ENCODE measurements around the gene BAAT. TPM values are rescaled to one million over a fixed set of nuclear protein-coding genes. Genes with fewer than 3 reads are reported as not detected.
A peak's percentile ranks its signal among the peaks of the same experiment; 100 is the strongest.

Gene BAAT
- total RNA-seq, 1 donor from 2014 or later = 8.9 TPM

DNA sequence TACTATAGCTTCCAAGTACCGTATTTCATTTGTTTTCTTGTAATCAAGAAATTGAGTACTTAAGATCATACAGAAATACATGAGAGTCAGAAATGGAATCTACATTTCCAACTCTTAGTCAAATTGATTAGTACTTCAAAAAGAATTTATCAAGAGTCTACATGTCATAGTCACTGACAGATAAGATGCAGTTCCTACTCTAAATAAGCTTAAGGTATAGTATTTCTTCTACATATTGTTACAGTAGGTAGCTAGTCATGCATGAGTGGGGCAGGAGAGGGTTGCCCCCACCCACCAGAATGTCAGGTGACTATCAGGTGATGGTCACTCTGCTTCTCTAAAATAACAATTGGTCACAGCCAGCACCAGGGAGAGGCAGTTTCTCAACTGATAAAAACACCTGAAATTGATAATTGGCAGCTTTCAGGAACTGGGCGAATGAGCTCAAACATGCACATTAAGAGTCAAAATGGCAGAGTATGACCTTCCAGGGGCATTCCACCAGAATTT lies 2.9 kb downstream of the BAAT start:
- Mint-ChIP-seq H3K4me1 (ENCODE audit: low read depth, unreplicated experiment) (peaks cover 29% of the 10 kb centered on the region), H3K27me3 (ENCODE audit: low read depth, unreplicated experiment) (no peaks in the 10 kb centered on the region), H3K27ac (ENCODE audit: unreplicated experiment) (no peak overlapping the region), H3K9me3 (ENCODE audit: unreplicated experiment) (peaks cover 14% of the 10 kb centered on the region), H3K36me3 (ENCODE audit: low read depth, unreplicated experiment) (peaks cover 10% of the 10 kb centered on the region), H3K4me3 (ENCODE audit: unreplicated experiment) (peak overlapping the region; percentile 84)
- H3K79me2 ChIP-seq (ENCODE audit: insufficient read depth, low read length) = no peaks in the 10 kb centered on the region
- no peak for TF ChIP-seq EZH2 (IDR thresholded peaks at IDR 0.05; ENCODE audit: insufficient read depth, low read length)
- TF ChIP-seq, protein P1, sequence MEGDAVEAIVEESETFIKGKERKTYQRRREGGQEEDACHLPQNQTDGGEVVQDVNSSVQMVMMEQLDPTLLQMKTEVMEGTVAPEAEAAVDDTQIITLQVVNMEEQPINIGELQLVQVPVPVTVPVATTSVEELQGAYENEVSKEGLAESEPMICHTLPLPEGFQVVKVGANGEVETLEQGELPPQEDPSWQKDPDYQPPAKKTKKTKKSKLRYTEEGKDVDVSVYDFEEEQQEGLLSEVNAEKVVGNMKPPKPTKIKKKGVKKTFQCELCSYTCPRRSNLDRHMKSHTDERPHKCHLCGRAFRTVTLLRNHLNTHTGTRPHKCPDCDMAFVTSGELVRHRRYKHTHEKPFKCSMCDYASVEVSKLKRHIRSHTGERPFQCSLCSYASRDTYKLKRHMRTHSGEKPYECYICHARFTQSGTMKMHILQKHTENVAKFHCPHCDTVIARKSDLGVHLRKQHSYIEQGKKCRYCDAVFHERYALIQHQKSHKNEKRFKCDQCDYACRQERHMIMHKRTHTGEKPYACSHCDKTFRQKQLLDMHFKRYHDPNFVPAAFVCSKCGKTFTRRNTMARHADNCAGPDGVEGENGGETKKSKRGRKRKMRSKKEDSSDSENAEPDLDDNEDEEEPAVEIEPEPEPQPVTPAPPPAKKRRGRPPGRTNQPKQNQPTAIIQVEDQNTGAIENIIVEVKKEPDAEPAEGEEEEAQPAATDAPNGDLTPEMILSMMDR (IDR thresholded peaks at IDR 0.05; ENCODE audit: insufficient read depth, low read depth, low read length) = no peak
- H3K4me3 ChIP-seq (ENCODE audit: insufficient read depth, low read depth, low read length) = no peak overlapping the region
- FAIRE-seq (no peak), DNase-seq (ENCODE audit: low read depth) (no peak)
- H3K27me3 ChIP-seq (ENCODE audit: insufficient read depth, low read length) = no peaks in the 10 kb centered on the region
- no peak overlapping the region for H3K4me2 ChIP-seq (ENCODE audit: low read length)
- no peak overlapping the region for H2AFZ ChIP-seq (ENCODE audit: low read depth, low read length)
- no peaks in the 10 kb centered on the region for H3K4me1 ChIP-seq (ENCODE audit: insufficient read depth, low read length)
- no peaks in the 10 kb centered on the region for H3K36me3 ChIP-seq (ENCODE audit: insufficient read depth, low read length)
- no peak overlapping the region for H3K9ac ChIP-seq (ENCODE audit: low read length)
- H3K9me3 ChIP-seq (ENCODE audit: insufficient read depth, low read depth, low read length) = no peaks in the 10 kb centered on the region
- no peak overlapping the region for H3K27ac ChIP-seq (ENCODE audit: low read depth, low read length)
- H4K20me1 ChIP-seq (ENCODE audit: insufficient read depth, low read length) = no peaks in the 10 kb centered on the region

DNA sequence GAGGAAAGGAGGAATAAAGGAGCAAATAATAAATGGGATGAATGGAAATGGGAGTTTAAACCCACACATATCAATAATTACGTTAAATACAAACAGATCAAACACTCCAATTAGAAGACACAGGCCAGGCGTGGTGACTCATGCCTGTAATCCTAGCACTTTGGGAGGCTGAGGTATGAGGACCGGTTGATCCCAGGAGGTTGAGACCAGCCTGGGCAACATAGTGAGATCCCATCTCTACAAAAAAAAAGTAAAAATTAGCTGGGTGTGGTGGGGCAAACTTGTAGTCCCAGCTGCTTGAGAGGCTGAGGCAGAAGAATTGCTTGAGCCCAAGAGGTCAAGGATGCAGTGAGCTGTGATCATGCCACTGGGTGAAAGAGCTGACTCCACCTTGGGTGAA lies 3.7 kb downstream of the BAAT start:
- no peak overlapping the region for H3K4me3 Mint-ChIP-seq (ENCODE audit: unreplicated experiment)
- Histone ChIP-seq H3K9me3 (ENCODE audit: insufficient read depth, low read depth, low read length) (no peaks in the 10 kb centered on the region), H3K27me3 (ENCODE audit: insufficient read depth, low read length) (no peaks in the 10 kb centered on the region), H3K36me3 (ENCODE audit: insufficient read depth, low read length) (no peaks in the 10 kb centered on the region), H3K4me3 (ENCODE audit: insufficient read depth, low read depth, low read length) (no peak overlapping the region), H3K79me2 (ENCODE audit: insufficient read depth, low read length) (no peaks in the 10 kb centered on the region), H3K27ac (ENCODE audit: low read depth, low read length) (no peak overlapping the region), H3K9ac (ENCODE audit: low read length) (no peak overlapping the region), H3K4me1 (ENCODE audit: insufficient read depth, low read length) (no peaks in the 10 kb centered on the region), H3K4me2 (ENCODE audit: low read length) (no peak overlapping the region), H2AFZ (ENCODE audit: low read depth, low read length) (no peak overlapping the region), H4K20me1 (ENCODE audit: insufficient read depth, low read length) (no peaks in the 10 kb centered on the region)
- no peak for TF ChIP-seq EZH2 (IDR thresholded peaks at IDR 0.05; ENCODE audit: insufficient read depth, low read length)
- TF ChIP-seq, protein P1 (IDR thresholded peaks at IDR 0.05; ENCODE audit: insufficient read depth, low read depth, low read length) = no peak
- FAIRE-seq (no peak), DNase-seq (ENCODE audit: low read depth) (no peak)
- H3K36me3 Mint-ChIP-seq (ENCODE audit: low read depth, unreplicated experiment) = peaks cover 10% of the 10 kb centered on the region
- peaks cover 14% of the 10 kb centered on the region for H3K9me3 Mint-ChIP-seq (ENCODE audit: unreplicated experiment)
- no peaks in the 10 kb centered on the region for H3K27me3 Mint-ChIP-seq (ENCODE audit: low read depth, unreplicated experiment)
- no peak overlapping the region for H3K27ac Mint-ChIP-seq (ENCODE audit: unreplicated experiment)
- H3K4me1 Mint-ChIP-seq (ENCODE audit: low read depth, unreplicated experiment) = peaks cover 36% of the 10 kb centered on the region

DNA sequence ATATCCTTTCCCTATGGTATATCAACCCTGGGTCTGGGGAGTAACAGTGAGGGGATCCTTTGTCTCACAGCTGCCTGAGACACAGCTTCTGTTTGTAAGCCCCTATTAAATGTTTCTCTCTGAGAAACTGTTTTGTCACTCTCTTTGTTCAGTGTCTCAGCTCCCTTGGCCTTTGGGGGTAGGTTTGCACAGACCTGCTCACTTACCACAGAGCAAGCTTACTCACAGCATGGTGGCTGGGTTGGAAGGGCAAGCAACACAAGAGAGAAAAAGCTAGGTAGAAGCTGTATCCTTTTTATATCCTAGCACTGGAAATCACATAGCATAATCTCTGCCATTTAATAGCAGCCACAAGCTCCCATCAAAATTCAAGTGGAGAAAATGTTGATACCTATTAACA lies 4.5 kb downstream of the BAAT start:
- Mint-ChIP-seq H3K36me3 (ENCODE audit: low read depth, unreplicated experiment) (peaks cover 12% of the 10 kb centered on the region), H3K9me3 (ENCODE audit: unreplicated experiment) (peaks cover 10% of the 10 kb centered on the region), H3K4me1 (ENCODE audit: low read depth, unreplicated experiment) (peaks cover 42% of the 10 kb centered on the region), H3K4me3 (ENCODE audit: unreplicated experiment) (no peak overlapping the region), H3K27me3 (ENCODE audit: low read depth, unreplicated experiment) (no peaks in the 10 kb centered on the region), H3K27ac (ENCODE audit: unreplicated experiment) (peak overlapping the region; percentile 47)
- TF ChIP-seq EZH2 (IDR thresholded peaks at IDR 0.05; ENCODE audit: insufficient read depth, low read length) = no peak
- TF ChIP-seq, protein P1 (IDR thresholded peaks at IDR 0.05; ENCODE audit: insufficient read depth, low read depth, low read length) = no peak
- Histone ChIP-seq H3K79me2 (ENCODE audit: insufficient read depth, low read length) (no peaks in the 10 kb centered on the region), H3K36me3 (ENCODE audit: insufficient read depth, low read length) (no peaks in the 10 kb centered on the region), H2AFZ (ENCODE audit: low read depth, low read length) (no peak overlapping the region), H4K20me1 (ENCODE audit: insufficient read depth, low read length) (no peaks in the 10 kb centered on the region), H3K27ac (ENCODE audit: low read depth, low read length) (no peak overlapping the region), H3K4me2 (ENCODE audit: low read length) (no peak overlapping the region), H3K9me3 (ENCODE audit: insufficient read depth, low read depth, low read length) (no peaks in the 10 kb centered on the region), H3K27me3 (ENCODE audit: insufficient read depth, low read length) (no peaks in the 10 kb centered on the region), H3K9ac (ENCODE audit: low read length) (no peak overlapping the region), H3K4me3 (ENCODE audit: insufficient read depth, low read depth, low read length) (no peak overlapping the region), H3K4me1 (ENCODE audit: insufficient read depth, low read length) (peaks cover 7% of the 10 kb centered on the region)
- DNase-seq (ENCODE audit: low read depth) (no peak), FAIRE-seq (no peak)

Data from astrocyte (in vitro differentiated cells and primary cell).